COLO668 (cell line): Measurements from ENCODE around the gene SMOC1.

Source experiments
- DNase-seq: peaks from one replicate; lab custom pipeline; 2025; ENCODE audit not compliant: unreplicated experiment; lab: John Stamatoyannopoulos, UW

The SMOC1 gene

GRCh38 chr14:70032447-70032846 lies 153.2 kb downstream of the SMOC1 start:
- no peak for DNase-seq

DNA sequence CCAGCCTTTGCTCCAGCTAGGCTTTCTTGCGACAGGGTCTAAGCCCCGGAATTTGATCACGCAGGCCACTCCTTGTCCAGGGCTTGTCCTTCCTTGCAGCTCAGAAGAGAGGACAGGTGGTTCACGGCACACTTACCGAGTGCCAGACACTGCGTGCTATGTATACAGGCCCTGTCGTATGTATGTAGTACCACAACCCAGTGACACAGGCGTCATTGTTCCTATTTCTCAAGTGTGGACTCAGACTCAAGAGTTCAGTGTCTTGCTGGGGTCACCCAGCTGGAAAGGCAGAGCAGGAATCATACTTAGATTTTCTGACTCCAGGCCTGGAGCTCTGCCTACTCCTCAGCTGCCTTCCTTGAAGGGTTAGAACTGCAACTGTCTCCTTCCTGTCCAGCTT lies 153.9 kb downstream of the SMOC1 start:
- no peak for DNase-seq

- no peak for DNase-seq
Observed at GRCh38 chr14:70033561-70033960, 154.3 kb downstream of the SMOC1 start.

DNA sequence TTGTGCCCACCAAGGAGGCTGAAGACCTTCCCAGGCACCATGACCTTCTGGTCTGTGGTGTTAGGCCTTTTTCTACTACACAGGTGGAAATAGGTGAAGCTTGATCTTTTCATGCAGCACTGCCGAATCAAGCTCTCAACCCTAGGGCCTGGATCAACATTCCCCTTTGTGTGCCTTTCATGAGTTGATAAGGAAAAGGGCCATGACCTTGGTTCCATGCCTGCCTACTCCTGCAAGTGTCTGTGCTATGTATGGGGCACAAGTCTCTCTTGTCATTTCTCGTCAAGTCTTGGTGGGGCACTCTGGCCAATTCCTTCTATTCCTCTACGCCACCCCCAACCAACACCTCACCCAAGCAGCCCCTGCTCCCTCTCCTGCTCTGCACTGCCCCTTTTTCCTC lies 155.0 kb downstream of the SMOC1 start:
- no peak for DNase-seq

DNA sequence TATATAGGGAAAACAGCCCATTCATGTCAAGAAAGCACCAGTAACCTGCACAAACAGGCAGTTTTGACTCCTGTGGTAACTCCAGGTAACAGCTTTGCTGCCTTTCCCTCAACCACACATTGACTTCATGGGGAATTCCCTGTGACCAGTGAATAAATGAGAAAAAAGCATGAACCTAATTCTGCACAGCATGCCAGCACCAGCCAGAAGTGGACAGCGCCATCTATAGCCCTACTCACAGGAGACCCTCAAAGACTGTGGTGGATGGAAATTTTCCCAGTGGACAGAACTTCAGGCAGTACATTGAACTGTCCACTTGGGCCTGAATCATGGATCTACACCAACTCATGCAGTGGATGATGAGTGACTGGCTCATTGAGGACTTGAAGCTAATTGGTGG lies 157.4 kb downstream of the SMOC1 start:
- DNase-seq, result peak; percentile 28

GRCh38 chr14:70043001-70043400 lies 163.8 kb downstream of the SMOC1 start:
- no peak for DNase-seq

- no peak for DNase-seq
Observed at GRCh38 chr14:70045310-70045709, 166.1 kb downstream of the SMOC1 start.

GRCh38 chr14:70045844-70046535 lies 166.8 kb downstream of the SMOC1 start:
- peak; percentile 83 for DNase-seq

- no peak for DNase-seq
Observed at GRCh38 chr14:70047598-70048312, 168.5 kb downstream of the SMOC1 start.

DNA sequence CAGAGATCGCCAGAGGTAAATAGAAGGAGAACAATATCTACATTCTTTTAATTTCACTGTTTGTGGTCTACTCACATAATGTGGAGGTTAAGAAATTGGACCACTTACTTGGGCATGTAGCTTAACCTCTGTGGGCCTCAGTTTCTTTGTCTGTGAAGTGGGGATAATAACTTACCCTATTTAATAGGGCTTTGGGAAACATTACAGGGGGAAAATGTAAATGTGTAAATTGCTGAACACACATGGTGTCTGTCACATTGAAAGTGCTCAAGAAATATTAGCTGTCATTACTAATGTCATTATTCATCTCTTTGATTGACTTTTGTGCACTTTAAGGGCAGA lies 169.1 kb downstream of the SMOC1 start:
- no peak for DNase-seq

DNA sequence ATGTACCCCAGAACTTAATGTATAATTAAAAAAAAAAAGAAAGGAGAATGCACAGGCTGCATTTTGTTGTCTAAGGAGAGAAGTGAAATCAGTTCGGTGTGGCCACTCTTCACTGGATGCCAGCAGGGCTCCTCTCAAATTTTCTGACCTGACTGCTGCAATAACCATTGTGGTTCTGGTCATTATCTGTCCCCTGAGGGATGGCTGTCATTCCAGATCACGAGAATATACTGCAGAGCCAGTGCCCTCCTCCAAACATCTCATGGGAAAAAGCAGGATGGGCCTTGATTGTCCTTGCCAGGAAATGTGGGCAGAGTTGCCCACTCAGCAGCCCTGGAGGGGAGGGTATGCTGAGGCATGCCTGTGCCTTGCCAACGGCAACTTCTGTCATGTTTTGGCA lies 170.4 kb downstream of the SMOC1 start:
- DNase-seq, result no peak

DNA sequence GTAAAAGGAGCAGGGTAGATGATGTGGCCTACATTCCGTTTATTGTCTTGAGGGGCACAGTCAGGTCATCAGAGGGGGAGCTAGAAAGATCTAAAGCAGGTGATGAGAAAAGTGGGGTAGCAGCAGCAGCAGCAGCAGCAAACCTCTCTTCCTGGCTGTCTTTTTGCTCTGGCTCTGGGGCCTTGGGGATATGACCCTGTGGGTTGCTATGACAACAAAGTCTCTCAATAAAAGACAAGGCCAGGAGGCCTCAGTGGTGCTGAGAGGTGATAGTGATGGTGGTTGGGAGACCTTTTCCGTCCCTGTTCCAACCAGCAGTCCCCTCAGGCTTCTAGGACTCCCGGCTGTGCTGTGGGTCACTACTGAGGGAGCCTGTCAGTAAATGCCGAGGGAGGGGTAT lies 170.9 kb downstream of the SMOC1 start:
- no peak for DNase-seq

DNA sequence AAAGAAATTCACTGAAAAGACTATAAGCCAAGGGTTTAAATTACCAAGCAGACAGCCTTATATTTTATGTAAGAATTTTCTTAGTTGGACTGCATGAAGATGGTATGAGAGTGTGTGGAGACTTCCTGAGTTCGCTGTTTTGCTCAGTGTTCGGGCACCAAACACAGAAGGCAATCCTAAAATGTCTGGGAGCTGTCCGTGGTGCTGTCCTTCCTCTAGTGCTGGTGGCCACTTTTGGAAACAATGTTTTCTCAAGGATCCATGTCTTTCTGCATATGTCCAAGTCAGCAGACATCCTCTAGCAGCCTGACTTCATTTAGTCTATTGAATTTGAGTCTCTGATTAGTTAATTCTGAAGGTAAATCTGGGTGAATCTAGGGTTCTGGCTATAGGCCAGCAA lies 173.8 kb downstream of the SMOC1 start:
- no peak for DNase-seq

DNA sequence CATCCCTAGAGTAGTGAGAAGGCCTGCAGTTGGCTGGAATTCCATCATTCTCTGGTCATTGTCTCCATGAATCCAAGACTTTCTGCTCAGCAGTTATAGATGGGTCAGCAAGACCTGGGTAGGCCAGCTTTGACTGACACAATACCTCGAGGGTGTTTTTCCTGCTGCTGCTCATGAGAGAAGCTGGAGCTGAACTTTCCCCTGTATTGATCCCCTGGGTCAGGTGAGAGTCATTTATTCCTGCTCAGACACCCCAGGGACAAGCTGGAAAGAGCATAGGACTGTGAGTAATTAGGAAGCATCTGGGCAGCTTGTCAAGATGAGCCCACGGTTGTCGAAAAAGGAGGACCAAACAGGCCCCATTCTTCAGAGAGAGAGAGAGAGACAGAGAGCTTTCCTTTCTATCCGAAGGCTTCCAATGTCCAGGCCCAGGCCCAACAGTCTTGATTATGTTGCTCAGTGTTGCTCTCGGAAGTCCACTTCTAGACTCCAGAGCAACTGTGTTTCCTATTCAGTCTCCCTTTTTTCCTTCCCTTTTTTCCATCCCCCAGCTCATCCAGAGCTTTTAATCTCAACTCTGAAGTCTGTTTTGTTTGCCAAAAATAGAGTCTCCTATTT lies 178.4 kb downstream of the SMOC1 start:
- no peak for DNase-seq

DNA sequence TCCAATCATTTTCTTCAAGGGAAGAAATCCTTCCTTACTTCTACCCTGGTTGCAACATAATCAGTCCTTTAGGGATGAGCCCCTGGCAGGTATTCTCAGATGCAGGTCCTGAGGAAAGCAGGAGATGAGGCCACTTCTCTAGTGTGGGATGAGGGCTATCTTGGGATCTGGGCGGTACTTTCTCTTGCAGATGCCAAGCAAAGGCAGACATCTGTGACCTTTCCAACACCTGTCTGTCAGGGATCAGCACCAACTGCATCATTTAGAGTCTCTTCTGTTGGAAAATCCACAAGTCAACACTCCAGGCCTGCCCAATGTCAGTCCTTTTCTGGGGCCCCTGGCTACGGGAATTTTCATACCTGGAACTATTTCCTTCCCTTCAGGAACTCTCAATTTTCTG lies 180.3 kb downstream of the SMOC1 start:
- no peak for DNase-seq

DNA sequence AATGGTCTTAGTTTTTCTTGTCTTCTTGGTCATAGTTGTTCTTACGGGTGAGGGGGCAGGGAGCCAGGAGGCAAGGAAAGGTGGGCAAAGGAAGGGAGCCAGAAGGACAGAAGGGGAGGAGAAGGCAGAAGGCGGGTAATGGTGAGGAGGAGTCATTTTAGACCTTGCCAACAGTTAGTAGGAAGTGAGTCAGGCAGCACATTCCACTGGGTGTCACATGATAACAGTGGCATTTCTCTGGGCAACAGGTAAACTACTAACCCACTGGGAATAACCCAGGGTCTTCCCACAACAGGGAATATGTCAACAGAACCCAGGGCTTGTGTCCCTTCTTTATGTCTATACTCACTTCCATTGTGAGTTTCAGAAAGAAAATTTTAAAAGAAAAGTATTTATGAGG lies 181.9 kb downstream of the SMOC1 start:
- DNase-seq, result no peak

DNA sequence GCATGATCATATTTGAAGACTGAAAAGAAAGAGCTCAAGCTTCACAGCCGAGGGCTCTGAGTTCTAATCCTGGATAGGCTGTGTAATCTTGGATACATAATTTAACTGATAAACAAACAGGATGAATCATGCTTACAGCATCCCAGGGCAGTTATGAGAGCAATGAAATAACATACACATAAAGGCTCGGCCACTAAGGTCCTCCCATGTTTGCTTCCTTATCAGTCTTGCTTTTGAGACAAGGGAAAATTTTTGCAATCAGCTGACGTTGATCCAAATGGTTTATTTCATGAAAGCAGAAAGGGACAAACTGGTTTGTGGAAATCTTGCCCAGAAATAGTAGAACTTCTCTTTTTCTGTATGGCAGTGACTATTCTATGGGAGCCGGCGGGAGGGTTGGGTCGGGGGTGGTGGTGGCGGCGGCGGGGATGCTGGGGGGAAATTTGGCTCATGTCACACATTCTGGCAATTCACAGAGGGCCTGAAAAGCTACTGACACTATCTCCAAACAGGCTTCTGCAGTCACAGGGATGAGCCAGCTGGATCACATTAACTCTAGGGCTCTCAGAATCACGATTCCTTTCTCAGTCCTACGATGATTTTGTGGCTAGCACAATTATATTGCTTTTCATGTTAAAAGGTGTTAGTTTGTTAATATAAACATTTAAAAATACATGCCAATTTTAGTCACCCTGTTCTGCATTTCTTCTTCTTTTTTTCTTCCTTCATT lies 185.1 kb downstream of the SMOC1 start:
- no peak for DNase-seq

DNA sequence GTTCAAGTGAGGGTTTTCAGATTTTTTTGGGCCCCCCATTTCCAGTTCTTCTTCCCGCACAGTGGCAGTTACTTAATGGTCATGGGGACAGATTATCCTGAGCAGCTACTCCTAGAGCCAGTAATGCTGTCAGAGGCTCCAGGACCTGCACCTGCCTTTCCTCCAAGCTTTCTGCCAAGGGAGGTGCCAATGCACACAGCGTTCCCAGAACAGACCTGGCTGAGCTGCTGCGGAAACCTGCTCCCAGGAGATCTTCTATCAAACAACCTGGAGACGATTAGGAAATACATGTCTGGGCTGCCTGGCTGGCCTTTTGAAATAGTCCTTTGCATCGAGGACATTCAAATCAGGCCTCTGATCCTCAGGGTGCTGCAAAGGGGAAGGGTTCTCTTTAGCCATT lies 188.6 kb downstream of the SMOC1 start:
- no peak for DNase-seq

- no peak for DNase-seq
Observed at GRCh38 chr14:70069186-70069585, 190.0 kb downstream of the SMOC1 start.

DNA sequence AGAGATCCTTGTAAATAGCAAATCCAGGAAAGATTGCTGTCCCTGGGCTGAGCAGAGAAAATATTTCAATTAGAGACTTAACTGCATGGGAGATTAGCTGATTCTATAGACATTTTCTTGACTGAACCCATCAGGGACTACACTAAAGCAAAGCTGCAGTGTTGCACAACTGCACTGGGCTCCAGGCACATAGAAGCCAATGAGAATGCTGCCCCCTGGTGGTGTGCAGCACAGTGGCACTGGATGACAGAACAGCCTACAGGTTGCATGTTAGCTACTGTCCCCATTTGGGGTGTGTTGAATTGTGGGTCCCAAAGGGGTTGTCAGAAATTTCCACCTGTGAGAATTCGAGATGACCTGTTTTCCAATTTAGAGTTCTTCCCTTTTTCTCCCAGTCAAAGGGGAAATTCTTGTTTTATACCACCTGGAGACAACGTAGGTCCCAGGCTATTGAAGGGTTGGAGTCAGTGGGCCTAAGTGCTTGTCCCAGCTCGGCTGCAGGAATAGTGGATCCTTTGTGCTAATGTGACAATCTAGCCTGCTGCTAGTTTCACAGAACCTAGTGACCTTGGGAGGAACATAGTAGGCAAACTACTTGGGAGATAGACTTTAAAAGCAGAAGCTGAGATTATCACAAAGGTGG lies 194.8 kb downstream of the SMOC1 start:
- peak; percentile 72 for DNase-seq

GRCh38 chr14:70077005-70077404 lies 197.8 kb downstream of the SMOC1 start:
- no peak for DNase-seq
